ENCODE data around the gene INTS11.

Gene INTS11

DNA sequence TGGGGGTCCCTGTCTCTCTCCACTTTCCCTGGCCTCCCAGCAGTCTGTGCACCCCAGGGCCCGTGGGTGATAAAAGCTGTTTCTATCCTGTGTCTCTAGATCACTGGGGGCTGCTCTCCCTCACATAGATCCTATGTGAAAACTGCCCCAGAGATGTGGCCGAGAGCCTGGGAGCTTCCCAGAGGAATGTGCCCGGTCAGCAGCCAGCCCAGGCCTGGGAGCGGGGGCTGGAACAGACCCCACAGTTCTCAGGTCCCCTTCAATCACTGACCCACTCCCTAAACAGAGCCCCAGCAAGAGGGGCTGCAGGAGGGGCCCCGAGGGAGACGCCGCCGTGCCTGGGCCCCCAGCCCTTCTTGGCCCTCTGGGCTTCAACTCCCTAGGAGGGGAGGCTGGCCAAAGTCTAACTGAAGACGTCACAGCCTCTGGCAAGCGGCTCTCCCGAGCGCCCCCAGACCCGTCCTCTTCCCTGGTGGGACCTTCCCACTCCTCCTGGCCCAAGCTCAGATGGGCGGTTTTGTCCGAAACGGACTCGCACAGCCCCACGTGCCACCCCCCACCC, 33.5 kb upstream of the INTS11 start:
- no peak for DNase-seq (ENCODE audit: low read depth in 3 of 3)

DNA sequence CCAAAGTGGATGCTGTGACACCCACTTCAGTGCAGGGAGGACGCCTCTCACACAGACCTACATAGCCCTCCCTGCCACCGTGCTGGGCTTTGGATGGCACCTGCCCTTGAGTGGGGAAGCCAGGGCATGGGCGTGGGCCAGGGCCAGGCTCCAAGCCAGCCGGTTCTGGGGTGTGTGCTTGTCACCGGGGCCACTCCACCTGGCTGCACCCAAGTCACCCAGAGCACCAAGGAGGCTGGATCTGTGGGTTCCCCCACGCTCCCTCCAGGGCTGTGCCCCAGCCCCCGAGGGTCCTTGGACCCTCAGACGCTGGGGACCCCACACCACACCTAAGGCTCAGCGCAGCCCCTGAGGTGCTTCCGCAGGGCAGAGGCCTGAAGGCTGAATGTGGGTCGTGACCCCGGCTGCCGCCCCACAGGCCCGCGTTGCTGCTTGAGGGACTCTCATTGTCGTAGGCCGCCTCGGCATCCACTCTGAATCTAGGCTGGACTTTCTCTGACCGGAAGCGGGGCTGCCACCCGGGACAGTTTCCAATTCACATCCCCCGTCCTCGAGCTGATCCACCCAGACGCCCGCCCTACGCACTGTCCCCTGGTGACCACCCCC, 32.4 kb upstream of the INTS11 start:
- no peak for DNase-seq (ENCODE audit: low read depth in 3 of 3)

DNA sequence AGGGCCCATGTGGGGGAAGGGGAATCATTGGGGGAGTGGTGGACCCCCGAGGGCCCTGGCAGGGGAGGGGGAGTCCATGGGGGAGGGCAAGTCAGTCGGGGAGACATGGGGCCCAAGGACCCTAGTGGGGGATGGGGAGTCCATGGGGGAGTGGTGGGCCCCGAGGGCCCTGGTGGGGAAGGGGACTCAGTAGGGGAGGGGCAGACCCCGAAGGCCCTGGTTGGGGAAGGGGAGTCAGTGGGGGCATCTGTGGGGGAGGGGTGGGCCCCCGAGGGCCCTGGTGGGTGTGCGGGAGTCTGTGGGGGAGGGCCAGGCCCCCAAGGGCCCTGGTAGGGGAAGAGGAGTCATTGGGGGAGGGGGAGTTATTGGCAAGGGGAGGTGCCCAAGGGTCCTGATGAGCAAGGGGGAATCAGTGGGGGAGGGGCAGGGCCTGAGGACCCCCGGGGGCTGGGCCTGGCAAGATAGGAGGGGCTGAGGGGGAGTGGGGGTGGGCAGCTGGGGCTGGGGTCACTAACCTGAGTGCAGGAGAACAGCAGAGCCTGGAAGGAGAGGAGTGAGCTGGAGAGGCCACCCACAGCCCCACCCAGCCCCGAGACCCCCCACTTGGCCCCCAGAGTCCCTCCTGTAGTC, 31.8 kb upstream of the INTS11 start:
- no peak for DNase-seq (ENCODE audit: low read depth in 3 of 3)

DNA sequence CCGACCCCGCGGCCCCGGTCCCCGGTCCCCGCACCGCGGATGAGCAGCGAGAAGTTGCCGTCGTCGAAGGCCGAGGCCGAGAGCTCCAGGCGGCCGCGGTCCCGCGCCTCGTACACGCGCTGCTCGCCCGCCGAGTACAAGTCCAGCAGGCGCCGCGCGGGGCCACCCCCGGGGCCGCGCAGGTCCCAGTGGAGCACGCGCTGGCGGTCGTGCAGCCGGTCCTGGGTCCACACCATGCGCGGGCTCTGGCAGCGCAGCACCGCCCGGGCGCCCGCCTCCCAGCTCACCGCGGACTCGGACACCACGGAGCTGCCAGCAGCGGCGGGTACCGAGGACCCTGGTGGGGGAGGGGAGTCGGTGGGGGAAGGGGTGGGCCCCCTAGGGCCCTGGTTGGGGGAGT, 31.0 kb upstream of the INTS11 start:
- no peak for DNase-seq (ENCODE audit: low read depth in 3 of 3)

DNA sequence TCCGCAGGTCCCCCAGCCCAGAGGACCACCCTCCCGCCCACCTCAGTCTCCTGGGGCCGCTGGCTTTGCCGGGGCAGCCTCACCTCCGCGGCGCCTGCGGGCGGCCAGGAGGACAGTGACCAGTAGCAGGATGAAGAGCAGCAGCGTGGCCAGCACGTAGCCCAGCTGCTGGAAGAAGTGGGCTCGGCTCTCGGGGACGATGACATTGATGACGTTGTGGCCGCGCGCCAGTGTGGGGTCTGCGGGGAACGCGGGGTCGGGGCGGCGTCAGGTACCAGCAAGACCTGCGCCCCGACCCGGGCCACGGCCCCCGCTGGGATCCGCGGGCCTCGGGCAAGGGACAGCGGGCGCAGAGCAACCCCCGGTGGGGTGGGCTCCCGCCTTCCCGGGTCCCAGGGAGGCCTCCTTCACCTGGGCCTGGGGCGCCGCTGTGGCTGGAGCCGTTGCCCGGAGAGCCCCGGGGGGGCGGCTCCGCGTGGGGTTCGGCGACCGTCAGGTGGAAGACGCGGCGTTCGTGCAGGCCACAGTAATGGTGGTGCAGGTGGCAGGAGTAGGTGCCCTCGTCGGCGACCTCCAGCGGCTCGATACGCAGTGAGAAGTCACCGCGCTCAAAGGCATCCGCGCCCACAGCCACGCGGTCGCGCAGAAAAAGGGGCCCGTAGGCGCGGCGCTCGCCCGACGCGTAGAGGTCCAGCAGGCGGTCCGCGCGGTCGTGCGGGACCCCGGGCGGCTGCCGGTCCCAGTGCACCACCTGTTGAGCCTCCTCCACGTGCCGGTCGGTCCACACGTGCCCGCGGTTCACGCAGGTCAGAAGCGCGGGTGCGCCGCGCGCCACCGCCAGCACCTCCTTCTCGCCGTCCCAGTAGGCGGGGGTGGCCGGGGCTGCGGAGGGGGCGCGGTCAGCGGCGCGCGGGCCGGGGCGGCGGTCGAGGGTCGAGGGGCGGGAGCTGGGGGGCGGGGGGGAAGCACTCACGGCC, 30.1 kb upstream of the INTS11 start:
- DNase-seq (ENCODE audit: low read depth in 3 of 3): peak in 1 of 3 experiments; percentile 22

DNA sequence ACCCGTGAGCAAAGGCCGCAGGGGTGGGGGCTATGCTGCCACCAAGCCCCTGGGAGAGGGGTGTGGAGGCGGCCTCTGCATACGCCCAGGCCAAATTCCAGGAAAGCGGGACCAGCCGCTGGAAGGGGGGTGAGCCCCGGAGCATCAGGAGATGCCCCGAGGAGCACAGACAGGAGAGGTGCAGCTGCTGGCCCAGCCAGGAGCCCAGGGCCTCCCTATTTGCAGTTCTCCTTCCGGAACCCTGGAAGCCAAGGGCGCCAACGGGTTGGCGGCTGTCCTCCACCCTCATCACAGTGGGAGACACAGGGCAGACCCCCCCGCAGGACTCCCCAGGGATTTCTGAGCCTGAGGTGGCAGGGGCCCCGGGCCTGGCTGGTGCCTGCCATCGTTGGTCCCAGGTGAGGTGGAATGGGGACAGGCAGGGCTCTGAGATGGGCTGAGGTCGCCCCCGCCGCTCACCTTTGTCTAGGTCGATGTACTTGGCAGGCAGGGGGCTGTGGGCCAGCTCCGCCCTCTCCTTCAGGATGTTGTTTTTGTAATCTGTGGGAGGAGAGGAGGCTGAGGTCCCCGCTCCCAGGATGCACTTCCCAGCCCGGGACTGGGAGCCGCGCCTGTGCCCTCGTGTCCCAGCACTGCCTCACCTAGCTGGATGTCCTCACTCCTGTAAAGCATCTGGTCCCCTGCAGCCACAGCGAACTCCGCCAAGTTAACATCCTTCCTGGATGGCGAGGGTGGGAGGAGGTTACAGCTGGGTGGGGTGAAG, 29.1 kb upstream of the INTS11 start:
- no peak for DNase-seq (ENCODE audit: low read depth in 3 of 3)

DNA sequence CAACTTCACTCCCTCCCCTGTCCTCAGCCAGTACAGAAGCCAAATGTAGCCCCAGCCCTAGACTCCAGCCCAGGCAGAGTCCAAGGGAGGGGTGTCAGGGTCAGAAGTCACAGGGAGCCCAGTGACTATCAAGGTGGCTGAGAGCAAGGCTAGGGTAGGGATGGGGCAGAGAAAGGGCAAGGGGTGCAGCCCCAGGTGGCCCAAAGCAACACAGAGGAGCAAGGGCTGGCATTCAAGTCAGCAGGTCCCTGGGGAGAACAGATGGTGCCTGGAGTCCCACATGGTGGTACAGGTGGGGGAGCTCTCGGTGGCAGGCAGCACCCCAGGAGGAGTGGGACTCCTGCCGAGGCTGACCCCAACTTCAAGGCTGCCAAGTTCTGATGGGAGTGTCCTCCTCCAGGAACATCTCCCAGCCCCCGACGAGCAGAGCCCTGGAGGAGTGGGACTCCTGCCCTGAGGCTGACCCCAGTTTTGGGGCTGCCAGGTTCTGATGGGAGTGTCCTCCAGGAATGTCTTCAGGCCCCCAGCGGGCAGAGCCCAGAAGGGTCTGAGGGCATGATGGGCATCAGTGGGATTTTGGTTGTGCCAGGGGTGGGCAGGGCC, 28.4 kb upstream of the INTS11 start:
- DNase-seq (ENCODE audit: low read depth in 3 of 3): no peak

DNA sequence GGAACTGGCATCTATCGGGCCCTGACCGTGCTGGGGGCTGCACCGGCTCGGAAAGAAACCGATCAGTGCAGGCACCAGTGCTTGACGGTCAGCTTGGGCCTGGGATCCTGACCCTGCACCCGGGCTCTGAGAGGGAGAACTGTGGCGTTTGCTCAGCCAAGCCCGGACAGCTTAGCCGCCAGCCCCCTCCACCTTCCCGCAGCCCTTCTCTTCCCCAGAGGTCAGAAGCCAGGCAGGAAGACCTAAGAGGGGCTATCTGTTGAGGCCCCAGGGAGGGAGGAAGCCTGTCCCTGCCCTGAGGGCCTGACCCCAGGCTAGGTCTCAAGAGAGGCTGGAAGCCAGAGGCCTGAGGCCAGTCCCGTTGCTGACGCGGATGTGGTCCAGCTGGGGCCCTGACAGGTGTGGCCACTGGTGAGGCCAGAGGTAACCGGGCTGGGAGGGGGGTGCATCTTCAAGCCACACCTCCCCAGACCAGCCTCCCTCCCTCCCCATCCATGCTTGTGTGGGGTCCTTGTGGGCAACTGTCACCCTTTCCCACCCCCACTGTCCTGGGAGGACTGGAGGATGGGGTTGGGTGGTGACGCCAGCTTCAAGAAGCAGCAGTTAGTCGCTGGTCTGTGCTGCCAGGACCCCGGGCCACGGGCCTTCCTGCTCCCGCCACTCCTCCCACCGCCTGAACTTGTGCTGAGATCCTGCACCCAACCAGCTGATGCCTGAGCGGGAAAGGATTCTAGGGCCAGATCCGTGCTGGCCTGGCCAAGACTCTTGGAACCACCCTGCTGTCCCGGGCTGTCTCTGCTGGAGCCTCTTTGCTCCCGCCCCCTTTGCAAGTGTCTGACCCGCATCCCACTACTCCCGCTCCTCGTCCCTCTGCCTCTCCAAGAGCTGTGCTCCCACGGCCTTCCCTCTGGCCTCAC, 27.3 kb upstream of the INTS11 start:
- no peak for DNase-seq (ENCODE audit: low read depth in 3 of 3)

DNA sequence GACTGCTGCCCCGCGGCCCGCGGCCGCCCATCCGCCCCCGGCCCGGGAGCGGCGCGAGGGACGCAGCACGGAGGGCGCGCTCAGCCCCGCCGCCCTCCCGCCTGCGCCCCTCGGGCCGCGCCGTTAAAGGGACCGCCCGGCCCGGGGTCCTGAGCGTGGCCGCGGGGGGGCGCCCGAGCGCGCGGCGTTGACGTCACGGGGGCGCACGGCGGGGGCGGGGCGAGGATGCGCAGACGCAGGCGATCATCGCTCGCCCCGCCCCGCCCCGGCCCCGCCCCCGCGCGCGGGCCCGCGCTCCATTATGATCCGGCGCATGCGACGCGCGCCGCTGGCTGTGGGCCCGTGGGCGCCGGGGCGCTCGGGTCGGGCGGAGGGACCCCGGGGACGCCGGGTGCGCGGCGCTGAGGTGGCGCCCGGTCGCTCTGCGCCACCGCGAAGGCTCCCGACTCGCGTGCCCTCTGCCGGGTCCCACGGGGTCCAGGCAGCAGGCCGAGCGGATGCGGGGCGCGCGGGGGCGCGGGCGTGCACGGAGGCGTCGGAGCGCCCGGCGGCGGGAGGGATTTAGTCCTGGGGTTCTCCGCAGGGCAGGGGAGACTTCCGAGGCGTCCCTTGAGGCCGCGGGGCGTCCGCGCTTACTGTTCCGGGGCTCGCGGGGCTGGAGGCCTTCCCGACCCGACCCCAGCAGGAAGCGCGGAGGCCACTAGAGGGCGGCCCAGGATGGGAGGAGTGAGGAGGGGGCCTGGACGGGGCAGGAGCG, 25.0 kb upstream of the INTS11 start, which contains the start of gene DVL1:
Gene DVL1, minus strand, starts transcription at position 163 of the 757 bp plus-strand sequence. CDS start 353 bp downstream, outside the sequence.
- DNase-seq (ENCODE audit: low read depth in 3 of 3): peak; percentile 29 to 55 (median 40)

DNA sequence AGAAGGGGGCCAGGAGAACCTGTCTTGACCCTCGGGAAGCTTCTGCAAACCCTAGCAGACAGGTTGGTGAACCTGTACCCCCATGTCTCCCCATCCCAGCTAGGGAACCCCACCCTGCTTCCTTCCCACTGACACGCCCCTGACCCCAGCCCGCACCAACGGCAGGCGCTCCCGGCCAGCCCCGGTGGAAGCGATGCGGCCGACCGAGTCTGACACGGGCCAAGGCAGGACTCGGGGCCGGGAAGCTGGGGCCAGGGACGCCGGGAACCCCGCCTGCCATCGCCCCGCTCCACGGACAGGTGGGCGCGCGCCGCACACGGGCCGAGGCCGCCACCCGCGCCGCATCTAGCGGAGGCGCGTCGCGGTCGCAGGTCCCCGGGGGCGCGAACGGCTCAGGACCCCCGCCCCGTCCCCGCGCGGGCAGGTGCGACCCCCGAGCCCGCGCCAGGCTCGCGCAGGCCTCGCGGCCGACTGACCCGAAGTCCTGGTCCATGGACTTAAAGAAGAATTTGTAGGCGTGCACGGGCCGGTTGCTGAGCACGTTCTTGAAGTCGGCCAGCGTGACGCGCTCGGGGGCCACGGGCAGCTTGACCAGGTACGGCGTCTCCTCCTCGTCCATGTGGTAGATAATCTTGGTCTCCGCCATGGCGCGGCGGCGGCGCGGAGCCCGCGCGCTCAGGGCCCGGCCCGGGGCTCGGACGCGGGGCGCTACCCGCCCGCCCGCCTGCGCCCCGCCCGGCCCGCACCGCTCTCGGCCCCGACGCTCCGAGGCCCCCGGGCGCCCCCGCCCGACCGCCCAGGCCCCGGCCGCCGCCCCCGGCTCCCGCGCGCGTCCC, 24.2 kb upstream of the INTS11 start:
- DNase-seq (ENCODE audit: low read depth in 3 of 3): no peak

DNA sequence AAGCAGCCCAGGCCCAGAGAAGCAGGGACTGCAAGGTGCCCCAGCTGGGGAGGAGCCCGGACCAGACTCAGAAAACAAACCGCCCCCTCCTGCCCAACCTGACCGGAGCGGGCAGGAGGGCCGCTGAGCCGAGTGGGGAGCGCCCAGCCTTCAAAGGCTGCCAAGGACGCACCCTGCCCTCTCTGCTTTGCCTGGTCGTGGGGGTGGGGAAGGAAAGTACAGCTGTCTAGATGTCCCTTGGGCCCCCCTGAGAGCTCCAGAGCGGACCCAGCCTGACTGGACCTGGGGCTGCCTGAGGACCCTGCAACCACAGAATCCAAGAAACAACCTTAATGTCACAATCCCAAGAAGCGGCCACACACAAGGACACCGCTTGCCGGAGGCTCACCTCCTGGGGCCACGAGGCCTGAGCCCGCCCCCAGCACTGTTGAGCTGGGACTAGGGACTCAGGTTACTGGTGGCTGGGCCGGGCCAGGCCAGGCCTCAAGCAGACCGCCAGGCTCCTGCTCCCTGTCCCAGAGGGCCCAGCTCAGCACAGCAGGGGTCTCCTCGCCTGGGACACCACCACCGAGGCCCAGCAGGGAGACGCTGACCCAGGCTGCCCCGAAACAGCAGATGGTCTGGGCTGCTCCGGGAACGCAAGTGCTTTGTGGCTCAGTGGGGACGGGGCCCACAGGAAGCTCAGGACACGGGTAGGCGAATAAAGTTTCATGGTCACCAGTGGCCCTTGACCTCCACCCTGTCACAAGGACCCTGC, 23.4 kb upstream of the INTS11 start:
- DNase-seq (ENCODE audit: low read depth in 3 of 3): no peak

DNA sequence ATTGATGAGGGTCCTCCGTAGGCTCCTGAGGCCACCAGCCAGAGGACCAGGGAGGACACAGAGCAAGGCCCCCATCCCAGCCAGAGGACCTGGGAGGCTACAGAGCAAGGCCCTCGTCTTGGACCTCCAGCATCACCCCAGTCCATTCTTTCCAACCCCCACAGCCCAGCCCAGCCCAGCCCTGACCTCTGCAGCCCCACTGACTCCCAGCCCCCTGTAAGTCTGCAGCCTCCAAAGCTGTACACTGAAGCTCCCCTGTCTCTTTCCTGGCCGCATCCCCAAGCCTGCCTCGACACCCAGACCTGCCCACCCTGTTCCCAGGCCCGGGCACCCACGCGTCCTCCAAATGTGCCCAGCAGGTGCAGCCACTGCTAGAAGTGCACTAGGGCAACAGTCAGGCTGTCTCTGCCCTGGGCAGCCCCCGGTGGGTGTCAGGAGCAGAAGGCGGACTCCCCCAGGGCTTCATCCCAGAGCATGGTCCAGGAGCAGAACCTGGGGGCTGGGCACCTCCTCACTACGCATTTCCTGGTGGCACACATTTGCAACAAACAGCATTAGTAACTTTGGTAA, 22.7 kb upstream of the INTS11 start:
- DNase-seq (ENCODE audit: low read depth in 3 of 3): no peak

DNA sequence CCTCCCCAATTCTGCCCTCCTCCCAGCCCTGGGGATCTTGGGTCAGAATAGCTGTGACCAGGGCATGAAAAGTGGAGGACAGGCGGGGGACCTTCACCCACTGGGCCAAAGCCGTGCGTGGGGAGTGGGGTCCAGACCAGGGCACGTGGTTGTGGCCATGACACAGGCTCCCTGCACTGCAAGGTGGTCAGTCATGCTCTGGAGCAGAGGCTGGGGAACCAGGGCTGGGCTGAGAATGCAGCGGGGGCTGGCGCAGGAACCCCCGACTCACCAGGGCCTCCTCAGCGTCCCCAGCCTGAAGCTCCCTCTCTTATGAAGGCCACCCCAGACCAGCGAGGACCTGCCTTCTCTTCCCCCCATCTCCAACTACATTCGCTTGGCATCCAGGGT, 22.0 kb upstream of the INTS11 start:
- no peak for DNase-seq (ENCODE audit: low read depth in 3 of 3)

DNA sequence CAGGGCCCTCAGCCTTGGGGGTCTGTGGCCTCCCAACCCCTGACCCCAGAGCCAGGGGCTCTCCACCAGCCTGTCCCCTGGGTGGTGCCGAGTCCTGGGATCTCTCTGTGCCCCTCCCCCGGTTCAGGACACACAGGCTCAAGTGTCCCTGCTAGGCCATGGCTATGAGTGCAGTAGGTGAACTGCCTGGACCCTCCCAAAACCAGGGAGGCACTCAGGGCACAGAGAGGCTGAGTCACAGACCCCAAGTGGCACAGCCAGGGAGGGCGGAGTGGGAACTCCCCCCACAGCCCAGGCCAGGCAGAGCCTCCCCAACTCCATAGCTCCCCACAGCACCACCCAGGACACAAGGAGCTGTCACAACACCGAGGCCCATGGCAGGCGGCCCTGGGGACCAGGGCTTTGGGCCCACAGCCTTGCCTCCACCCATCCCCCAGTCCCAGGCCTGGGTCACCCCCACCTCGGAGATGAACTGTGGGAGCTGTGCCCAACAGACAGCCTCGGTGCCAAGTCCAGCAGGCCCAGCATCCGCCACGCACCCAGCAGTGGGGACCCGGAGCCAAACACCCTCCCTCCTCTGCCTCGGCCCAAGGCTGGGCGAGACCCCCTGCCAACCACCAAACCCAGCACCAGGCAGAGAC, 21.5 kb upstream of the INTS11 start:
- no peak for DNase-seq (ENCODE audit: low read depth in 3 of 3)

DNA sequence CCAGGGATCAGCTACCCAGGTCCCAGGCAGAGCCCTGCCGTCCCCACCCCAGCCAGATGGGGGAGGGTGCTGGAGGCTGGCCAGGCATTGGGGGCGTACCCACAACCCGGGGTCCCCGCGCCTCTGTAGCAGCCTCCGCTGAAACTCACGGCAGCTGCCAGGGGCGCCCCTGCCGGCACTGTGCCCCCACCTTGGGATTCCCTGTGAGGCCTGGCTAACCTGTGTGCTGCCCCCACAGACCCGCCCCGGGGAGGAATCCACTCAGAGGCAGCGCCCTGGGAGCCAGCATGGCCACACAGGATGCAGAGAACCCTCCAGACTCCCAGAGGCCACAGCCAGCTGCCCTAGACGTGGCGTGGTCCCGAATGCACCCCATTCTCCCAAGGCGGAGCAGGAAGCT, 20.9 kb upstream of the INTS11 start:
- DNase-seq (ENCODE audit: low read depth in 3 of 3): no peak

DNA sequence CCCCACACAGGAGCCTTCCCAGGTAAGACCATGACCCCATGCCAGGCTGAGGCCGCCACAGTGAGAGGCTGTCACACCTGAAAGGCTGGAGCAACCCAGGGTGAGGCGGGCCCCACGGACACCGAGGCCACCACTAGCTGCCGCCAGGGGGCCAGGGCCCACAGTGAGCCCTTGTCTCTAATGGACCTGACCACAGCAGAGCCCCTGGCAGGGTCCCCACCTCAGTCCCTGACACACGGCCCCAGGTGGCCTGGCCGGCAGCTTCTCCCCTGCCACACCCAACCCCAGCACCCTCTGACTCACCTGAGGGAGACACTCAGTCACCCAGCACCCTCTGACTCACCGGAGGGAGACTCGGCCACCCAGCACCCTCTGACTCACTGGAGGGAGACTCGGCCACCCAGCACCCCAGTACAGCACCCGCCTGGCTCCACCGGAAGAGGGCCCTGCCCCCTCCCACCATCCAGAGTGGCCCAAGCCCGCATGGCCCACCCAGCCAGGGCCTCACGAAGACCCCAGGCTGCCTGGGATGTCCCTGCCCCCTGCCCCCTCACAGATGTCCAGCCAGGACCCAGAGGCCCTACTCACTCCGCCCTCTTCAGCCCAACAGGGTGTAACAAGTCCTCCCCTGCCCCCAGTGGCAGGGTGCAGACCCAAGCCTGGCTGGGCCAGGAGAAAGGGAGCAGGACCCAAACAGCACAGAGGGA, 20.3 kb upstream of the INTS11 start:
- peak; percentile 20 to 62 (median 33) for DNase-seq (ENCODE audit: low read depth in 3 of 3)

All from stimulated activated CD4-positive, alpha-beta T cell treated with anti-CD3 and anti-CD28 coated beads, TNF-alpha, amount 100 ng/mL, for 24 hours (primary cell).